GM21526 (cell line): ENCODE measurements around the gene COL18A1.

Experiments
- ATAC-seq: cut with Tn5 transposase; IDR thresholded peaks from one replicate; pipeline ENCODE4 v1.9.1; 2021; ENCODE audit warnings: moderate library complexity; ENCODE audit not compliant: unreplicated experiment, low FRiP score

COL18A1 gene

DNA sequence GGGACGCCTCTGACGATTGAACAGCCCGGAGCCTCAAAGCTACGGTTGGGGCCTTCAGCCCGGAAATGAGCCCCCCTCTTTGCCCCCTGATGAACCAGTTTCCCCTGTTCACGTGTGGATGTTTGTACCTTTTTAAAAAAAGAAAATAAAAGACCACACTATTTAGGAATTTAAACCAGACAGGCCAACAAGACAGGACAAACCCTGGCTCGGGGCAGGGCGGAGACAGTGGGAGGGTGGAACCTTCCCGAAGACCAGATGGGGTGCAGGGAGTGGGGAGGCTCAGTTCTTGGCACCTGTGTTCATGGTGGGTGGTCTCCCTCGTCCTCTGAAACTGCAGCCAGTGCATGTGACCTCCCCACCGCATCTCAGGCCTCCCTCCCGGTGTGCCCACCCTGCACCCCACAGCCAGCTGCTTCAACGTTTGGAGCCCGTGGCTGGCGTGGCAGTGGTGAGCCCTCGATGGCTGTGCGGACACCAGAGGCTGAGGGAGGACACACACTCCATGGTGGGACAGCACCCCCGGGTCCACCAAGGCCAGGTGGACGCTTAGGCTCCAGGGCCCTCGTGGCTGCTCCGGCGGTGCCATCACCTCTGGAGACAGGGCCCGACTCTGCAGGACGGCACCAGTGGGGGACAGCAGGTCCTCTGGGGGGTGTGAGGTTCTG, 45.6 kb downstream of the COL18A1 start:
- no peak for ATAC-seq

- no peak for ATAC-seq
These were observed 46.3 kb downstream of the COL18A1 start for GRCh38 chr21:45451091-45451740.

DNA sequence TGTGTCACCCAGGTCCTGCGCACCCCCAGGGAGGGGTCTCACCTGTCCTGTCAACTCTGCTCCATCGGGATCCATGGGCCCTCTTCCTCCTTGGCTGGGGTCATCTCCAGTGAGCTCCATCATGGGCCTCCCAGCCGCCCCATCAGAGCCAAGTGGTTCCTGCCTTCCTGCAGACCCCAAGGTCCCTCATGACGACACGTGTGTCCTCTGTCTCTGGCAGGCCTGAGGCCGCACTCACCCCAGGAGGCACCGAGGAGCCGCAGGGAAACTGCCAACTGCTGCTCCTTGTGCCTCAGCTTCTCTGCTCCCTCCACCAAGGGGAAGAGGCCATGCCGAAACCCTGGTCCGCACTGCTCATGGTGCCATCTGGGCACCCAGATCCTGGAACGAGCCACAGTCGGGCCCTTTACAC, 46.8 kb downstream of the COL18A1 start:
- ATAC-seq, result no peak

DNA sequence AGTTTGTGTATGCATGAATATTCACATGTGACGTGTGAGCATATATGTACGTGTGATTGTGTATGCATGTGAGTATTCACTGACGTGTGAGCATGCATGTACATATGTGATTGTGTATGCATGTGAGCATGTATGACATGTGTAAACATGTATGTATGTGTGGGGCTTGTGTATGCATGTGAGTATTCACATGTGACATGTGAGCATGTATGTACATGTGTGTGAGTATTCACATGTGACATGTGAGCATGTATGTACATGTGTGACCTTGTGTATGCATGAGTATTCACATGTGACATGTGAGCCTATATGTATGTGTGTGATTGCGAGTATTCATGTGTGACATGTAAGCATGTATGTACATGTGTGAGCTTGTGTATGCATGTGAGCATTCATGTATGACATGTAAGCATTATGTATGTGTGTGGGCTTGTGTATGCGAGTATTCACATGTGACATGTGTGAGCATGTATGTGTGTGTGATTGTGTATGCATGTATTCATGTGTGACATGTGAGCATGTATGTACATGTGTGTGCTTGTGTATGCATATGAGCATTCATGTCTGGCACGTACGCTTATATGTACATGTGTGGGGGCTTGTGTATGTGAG, 47.8 kb downstream of the COL18A1 start:
- no peak for ATAC-seq

DNA sequence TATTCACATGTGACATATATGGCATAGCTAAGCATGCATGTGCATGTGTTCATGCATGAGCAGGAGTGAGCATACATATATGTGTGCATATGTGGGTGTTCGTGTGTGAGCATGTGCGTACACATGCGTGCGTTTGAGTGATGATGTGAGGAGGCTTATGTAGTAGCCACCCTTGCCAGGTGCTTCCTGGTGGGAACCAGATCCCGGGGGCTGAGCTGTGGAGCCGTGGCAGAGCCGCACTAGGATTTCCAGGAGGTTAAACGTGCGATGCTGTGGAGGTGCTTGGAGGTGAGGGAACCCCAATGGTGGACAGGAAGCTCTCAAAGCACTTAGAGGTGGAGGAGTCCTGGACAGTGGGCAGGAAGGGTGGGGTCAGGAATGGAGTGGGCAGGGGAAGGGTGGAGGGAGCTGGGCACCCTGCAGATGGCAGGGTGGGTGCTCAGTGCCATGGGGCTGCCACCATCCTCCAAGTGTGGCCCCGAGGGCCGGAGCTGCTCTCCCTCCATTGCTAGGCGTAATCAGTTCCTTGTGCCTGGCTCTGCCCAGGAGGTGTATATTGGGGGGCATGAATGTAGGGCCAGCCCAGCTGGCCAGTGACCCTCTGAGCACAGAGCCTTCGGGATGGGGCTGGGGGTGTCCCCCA, 48.5 kb downstream of the COL18A1 start:
- no peak for ATAC-seq

DNA sequence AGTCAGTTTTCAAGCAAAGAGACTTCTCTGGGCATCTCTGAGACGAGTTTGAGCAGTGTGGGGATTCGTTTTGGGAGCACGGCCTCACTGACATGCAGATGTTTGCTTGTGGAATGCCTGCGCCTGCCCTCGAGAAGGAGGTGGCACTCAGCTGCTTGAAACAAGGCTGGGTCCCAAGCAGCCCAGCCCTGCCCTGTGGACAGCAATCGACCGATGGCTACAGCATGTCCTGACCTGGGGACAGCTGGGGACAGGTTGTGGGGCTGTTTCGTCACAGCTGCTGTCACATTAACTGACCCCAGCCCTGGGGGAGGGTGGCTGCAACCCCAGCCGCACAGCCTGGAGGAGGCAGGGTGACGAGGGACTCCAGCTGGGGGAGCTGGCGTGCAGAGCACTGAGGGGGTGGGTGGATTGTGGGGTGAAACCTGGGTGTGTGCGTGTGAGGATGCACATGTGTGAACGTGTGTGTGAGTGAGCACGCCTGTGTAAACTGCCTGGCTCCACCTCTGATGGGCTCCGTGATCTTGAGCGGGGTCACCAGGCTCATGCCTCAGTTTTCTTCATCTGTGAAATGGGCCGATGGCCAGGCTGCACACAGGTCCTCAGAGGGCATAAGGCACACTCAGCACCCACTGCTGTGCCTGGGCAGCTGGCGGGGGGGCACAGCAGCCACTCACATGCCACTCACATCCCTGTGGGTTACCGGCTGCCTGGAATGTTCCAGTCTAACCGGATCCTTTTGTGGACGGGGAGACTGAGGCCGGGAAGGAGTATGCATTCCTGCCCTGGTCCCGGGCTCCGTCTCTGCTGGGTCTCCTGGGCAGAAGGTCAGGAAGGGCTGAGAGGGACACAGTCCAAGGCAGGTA, 49.3 kb downstream of the COL18A1 start:
- ATAC-seq, result no peak

- ATAC-seq, result no peak
These were observed 50.1 kb downstream of the COL18A1 start for GRCh38 chr21:45454926-45455673.

GRCh38 chr21:45455674-45456583, 51.0 kb downstream of the COL18A1 start:
- ATAC-seq, result no peak

DNA sequence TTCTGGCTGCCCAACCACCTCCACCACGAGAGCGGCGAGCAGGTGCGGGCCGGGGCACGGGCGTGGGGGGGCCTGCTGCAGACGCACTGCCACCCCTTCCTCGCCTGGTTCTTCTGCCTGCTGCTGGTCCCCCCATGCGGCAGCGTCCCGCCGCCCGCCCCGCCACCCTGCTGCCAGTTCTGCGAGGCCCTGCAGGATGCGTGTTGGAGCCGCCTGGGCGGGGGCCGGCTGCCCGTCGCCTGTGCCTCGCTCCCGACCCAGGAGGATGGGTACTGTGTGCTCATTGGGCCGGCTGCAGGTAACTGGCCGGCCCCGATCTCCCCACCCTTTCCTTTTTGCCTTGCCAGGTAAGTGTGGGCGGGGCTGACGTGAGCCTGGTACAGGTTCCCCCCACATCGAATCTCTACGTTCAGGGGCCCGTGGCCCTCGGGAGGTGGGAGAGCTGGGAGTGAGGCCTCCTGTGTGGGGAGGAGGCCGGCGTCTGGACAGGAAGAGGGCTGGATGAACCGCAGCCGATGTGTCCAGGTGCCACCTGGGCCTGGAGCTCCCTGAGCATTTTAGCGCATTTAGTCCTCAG, 51.7 kb downstream of the COL18A1 start:
- ATAC-seq, result no peak

GRCh38 chr21:45457161-45457831, 52.3 kb downstream of the COL18A1 start:
- ATAC-seq, result no peak

GRCh38 chr21:45457832-45458172, 52.8 kb downstream of the COL18A1 start:
- no peak for ATAC-seq

GRCh38 chr21:45458281-45459170, 53.6 kb downstream of the COL18A1 start:
- ATAC-seq, result no peak

GRCh38 chr21:45459171-45460010, 54.4 kb downstream of the COL18A1 start:
- ATAC-seq, result no peak

DNA sequence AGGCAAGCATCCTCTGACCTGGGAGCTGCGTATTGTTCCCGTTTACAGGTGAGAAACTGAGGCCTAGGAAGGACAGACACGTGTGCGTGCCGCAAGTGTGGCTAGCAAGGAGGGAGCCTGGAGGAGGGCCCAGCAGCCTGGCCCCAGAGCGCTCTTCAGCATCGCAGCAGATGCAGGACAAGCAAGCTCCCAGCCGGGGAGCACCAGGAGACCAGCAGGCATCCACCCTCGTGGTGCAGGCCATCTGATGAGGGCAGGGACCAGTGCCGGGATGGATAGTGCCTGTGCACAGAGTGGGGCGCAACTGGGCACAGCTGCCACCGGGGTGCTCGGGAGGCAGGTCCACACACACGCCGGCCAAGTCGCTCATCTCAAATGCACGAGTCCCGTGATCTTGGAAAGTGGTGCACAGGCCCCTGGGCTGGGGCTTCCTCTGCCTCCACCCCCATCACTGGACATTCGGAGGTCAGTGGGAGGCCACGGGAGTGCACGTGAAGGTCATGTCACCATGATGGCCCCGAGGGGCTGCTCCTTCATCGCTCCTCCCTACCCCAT, 55.1 kb downstream of the COL18A1 start:
- no peak for ATAC-seq

DNA sequence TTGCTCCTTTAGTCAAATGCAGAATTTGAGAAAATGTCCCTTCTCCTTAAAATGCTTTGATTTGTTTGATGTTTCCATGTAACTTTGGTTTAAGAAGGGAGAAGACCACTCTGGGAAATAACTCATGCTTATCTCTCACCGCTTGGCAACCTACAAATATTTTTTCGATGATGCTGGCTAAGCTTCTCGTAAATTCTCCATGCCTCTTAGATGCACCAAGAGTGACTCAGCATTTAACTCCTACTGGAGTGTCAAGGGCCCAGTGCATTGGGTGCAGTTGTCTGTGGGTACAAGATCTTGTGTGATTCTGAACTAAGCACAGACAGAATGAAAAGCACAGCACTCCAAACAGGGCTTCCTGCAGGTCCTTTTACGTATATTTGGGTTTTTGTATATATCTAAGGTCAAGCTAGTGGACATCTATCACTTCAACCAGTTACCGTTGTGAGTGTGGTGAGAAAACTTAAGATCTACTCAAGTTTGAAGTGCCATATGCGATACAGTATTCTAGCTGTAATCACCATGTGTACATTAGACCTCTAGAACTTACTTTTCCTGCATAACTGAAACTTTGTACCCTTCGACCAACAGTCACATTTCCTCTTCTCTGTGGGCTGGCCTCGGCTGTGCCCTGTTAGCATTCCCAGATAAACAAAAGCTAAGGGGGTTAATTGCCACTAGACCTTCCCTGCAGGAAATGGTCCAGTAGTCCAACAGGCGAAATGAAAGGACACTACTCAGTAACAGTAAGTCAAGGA, 55.8 kb downstream of the COL18A1 start:
- no peak for ATAC-seq
